GM03348 (cell line): ENCODE results near the gene BTBD18.

Experiments
- DNase-seq: peaks from one replicate; pipeline ENCODE4 v3.0.0; 2012; ENCODE audit warnings: low spot score

Gene BTBD18

DNA sequence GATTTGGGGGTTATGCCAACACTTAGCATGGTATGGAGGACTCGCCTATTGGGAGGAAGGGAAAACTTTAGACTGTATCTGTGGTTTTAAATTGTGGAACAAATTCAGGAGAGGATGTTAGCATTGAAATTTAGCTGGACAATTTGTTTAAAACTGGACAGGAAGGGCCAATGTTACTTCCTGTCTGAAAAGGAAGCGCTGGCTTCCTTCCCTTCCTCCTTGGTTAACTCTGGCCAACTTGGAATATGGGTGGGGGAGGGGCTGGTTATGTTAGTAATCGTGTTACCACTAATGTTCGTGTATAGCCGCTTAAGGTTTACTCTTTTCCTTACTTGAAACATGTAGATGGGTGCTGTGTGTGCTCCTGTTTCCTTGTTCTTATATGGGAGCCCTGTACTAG, 23.9 kb upstream of the BTBD18 start:
- no peak for DNase-seq

DNA sequence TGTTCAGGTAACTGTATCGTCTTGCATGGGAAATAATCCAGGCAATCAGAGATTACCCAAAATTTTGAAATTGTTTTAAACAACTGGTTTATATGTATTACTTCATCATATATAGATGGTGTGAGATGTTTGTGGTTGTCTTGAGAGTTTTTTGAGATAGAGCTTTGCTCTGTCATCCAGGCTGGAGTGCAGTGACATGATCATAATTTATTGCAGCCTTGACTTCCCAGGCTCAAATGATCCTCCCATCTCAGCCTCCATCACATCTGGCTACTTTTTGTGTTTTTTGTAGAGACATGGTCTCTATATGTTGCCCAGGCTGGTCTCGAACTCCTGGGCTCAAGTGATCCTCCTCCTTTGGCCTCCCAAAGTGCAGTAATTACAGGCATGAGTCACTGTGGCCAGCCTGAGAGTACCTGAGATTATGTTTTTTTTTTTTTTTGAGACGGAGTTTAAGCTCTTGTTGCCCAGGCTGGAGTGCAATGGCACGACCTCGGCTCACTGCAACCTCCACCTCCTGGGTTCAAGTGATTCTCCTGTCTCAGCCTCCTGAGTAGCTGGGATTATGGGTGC, 21.5 kb upstream of the BTBD18 start:
- DNase-seq, result no peak

DNA sequence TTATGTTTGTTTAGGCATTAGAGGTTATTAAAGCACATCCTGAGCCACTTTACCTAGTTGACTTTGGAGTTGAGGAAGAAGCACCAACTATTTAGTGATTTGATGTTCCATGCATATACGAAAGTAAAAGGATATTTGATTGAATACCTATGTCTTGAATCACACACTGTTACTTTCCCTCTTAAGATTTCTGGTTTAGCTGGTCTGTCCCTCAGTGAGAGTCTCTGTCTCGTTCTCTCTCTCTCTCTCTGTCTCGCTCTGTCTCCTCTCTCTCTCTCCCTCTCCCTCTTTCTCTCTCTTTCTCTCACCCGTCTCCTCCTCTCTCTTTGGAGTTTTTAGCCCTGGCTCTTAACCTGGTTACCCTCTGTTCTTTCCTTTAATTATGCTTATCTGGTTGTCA, 20.9 kb upstream of the BTBD18 start:
- no peak for DNase-seq

DNA sequence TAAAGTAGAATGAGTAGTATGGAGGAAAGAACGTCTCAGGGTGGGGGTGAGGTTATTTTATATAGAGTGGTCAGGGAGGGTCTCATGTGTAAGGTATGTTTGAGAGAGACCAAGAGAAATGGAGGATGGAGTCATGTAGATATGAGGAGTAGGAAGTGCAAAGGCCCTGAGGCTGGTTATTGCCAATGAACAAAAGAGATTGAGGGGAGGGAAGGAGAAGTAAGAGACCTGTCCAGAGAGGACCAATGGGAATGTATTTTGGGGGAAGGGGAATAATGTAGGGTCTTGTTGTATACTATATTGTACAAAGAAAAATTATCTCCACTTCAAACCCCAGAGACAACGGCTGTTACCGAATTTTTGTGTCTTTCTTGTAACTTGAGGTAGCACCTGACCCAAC, 19.7 kb upstream of the BTBD18 start:
- no peak for DNase-seq

DNA sequence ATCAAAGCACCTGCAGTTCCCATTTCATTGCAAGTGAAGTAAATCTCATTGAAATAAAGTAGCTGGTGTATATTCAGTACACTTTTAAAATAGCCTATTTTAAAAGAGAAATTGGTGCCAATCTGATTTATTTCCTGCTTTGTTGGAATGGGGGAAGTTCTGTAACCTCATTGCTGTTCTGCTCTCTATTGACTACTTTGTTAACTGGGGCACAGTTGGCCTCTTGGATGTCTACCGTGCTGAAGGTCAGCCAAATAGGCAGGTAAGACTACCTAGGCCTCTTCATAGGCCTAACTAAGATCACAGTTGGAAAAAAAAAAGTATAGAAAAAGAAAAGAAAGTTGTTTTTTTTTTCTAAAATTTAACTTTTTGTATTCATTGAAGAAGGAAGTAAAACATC, 19.2 kb upstream of the BTBD18 start:
- no peak for DNase-seq

DNA sequence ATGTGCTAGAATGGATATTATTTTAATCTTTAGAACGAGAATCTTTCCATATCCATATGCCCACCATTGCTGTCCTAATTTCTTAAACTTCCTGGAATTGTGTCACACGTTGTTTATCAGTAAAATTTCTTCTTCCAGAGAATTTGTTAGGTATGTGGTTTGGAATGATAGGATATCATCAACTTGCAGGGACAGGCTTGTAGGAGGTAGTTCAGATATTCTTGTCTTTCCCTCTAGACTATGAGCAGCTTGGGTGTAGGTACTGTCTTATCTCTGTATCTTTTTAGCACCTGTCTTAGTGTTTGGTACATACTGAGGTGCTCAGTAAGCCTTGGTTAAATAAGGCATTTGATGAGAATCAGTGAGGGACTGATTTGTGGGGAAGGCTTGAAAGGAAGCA, 13.4 kb upstream of the BTBD18 start:
- DNase-seq, result no peak

DNA sequence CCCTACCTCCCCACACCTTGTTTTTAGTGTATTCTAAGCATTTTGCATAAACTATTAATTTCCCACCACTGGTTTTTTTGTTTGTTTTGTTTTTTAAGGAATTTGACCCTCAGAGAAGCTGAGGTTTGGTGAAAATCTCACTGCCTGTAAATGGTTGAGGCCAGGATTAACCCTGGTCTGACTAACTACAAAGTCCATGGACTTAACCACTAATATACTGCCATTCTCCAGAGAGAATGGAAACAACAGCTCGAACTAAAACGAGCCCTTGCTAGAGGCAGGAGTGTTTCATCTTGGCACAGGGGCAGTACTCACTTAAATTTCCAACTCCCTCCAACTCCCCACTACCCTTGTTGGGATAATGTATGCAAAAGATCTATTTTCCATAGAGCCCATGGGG, 12.9 kb upstream of the BTBD18 start:
- DNase-seq, result no peak

DNA sequence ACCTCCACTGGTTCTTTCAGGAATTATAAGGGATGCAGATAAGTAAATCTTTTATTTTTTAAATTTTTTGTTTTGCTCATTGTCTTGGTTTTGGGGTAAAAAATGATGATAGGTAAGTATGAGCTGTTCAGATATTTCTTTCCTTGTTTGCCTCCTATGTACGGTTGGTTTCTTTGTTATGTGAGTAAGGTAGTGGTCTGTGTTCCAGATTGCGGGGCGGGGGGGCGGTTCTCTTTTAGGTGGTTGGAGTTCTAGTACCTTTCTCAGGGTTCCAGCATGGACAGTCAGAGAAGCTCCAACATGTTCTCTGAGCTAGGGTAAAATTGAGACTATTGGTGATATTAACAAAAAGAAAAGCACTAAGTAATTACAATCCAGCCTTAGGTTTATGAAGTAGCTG, 12.4 kb upstream of the BTBD18 start:
- no peak for DNase-seq

DNA sequence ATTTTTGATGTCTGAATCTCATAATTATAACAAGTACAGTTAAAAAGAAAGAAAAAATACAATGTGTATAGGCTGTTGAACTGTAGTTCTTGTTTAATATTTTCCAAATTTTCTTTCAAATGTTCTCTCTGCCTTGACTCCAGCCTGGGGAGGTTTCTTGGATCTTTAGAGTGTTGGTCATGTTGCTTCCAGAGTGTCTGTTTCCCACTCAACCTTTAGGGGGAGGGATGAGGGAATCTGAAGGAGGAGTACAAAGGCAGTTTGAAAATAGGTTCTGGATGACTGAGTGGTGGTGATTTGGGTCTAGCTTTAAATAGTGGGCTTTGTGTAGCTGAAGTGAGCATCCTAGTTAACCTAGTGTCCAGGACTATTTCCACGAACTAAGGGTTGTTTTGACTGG, 11.9 kb upstream of the BTBD18 start:
- peak; percentile 63 for DNase-seq

DNA sequence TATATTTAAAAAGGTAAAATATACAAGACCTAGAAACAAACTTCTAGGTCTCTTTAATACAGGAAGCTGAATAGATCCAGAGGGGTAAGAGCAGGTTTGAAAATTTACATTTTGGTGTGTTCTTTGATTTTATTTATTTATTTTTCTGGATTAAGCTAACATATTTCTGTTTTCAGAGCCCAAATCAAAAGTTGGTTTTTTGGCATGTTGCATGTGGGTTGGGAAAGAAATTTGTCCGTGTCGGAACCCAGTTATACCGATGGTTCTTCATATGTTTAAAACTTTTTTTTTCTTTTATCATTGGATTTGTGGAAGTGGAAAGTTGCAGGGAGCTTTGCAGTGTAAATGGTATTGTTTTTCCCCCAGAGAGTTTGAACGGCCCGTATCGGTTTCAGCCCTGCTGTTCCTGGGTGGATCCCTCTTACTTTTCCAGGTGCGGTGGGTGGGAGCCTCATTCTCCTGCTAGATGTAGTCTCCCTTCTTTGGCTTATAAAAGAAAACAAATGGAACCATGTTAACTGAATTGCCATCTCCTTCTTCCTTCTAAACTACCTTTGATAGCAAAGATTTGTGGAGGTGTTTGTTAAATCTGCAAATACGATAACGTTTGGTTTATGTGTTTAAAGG, 10.7 kb upstream of the BTBD18 start:
- no peak for DNase-seq

DNA sequence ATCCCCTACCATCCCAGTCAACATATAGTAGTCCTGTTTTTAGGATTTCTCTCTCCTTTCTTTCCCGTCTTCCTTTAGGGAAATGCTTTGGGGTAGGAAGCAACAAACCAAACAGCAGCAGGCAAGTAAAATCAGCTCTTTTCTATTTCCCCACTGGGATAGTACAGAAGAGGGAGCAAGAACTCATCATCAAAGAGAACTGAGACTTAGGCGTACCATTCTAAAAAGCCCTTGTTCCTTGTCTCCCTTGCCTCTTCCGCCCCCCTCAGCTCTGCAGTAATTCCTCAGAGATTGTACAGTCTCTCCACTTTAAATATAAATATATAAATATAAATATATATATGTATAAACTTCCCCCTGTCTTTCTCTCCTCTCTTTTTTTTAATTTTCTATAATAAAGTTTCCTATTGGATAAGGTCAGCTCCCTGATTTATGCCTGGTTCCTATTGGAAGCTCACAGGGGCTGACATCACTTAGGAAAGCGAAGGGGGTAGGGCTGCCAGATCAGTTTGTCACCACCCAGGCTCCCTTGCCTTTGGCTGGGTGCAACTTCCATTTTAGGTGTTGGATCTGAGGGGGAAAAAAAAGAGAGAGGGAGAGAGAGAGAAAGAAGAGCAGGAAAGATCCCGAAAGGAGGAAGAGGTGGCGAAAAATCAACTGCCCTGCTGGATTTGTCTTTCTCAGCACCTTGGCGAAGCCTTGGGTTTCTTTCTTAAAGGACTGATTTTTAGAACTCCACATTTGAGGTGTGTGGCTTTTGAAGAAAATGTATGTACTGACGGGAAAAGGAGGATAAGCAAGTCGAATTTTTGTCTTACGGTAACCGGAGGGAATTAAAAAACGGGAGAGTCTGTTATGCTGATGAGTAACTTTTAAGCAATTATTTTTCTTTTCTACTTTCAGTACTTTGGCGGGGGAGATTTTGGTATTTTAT, 9.9 kb upstream of the BTBD18 start, which contains the start of gene CTNND1:
CTNND1 (plus strand) TSS at position 502 of the 934 bp plus-strand sequence. CDS start 29,677 bp downstream, outside the sequence.
- DNase-seq, result peak; percentile 96

DNA sequence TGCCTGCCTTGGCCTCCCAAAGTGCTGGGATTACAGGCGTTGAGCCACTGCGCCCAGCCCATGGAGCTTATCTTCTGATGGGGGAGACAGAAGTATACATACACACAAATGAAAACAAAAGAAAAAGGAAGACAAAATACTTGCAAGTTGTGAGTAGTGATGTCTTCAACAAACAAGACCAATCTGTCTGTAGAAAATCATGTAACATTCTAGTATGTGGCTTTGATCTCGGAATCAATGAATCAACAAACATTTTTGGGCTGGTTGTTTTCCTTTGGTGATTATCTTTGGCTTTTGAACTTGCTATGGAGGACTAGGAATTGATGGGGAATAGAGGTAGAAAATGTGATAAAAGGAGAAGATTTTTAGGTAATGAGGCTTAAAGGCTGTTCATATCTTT, 6.6 kb upstream of the BTBD18 start:
- DNase-seq, result no peak

DNA sequence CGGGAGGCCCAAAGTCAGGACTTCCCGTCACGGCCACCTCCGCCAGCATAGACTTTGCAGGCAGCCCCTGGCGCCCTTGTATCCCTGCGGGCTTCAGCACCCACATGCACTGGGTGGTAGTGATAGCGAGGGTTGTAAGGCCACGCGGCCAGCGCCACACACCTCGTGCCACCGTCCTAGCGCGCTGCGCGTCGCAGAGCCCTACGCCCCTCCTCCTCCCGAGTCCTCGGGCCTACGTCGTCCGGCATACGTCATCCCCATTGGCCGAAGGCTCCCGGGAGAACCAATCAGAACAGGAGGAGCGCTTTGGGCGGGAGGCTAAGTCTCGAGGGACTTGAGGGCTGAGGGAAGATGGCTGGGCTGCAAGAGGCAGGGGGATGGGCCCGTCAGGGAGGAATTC, 1.3 kb upstream of the BTBD18 start:
- no peak for DNase-seq

DNA sequence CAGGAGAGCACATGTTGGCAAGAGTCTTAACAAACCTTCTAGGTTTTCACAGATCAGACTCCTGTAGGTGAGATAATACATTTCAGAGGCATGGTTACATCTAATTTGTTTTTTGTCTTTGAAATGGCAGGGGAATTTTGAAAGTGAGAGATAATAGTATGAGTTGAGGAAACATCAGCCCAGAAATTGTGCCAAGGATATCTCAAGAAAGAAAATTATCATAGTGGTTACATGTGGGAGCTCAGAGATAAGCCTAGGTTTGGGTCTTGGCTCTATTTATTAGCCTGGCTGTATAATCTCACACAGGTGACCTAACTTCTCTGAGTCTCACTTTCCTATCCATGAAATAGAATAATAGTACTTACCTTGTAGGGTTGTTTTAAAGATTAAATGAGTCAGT, 443 bp downstream of the BTBD18 start:
- DNase-seq, result no peak

DNA sequence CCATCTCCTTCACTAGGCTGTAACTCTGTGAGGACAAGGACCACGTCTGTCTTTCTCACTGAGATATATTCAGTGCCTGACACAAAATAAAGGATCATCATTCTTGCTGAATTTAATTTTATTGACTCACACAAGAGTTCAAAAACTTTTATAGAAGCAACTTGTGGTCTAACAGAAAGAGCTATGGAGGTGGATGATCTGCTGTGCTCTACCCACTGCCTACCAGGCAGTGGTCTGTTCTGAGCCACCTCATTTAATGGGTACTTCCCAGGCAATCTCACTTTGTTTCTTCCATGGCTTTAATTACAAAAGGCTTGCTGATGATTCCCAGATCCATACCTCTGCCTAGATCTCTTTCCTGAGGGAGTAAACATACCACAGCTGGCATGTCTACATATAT, 4.7 kb downstream of the BTBD18 start:
- DNase-seq, result no peak

DNA sequence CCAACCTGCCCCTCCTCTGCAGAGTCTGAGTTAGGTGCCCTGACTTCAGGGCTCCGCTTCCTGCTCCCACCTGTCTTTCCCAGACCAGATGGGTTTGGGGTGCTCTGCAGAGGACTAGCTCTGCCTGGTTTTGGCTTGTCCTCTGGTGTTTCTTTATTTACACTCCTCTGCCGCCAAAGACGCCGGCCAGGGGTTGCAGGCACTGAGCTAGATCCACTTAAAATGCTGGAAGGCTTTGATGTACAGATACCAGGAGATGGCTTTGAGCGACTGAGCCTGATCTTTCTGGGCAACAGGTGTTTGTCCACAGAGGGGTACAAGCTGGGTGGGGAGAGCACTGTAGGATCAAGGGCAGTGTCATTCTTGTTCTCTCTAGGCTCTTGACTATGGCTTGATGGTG, 6.4 kb downstream of the BTBD18 start:
- DNase-seq, result no peak

DNA sequence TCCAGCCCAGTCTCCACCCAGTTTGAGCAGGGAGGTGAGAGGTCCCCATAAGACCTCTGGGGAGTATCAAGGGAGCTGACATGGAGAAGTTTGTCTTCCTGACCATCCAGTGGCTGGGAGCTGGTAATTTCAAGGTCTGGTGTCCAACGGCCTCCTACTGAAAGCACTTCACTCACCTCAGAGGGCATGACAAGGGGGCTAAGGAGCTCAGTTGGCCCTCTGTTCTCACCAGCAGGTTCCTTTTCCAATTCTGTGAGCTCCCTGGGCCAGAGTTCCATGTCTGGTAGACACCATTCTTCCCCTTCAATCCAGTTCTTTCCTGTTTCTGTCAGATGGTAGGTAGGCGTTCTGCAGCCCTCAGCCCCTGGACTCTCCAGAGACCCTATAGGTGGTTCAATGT, 7.3 kb downstream of the BTBD18 start:
- no peak for DNase-seq

DNA sequence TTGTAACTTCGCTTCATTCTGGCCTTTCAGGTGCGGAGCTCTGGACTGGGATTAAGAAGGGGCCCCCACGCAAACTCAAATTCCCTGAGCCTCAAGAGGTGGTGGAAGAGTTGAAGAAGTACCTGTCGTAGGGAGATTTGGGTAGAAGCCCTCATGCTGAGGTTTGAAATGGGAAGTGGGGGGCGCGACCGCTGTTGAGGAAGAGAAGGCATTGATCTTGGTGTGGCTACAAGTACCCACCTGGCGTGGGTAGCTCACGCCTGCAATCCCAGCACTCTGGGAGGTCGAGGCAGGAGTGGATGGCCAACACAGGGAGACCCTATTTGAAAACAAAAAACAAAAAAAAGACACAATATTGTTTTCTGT, 9.5 kb downstream of the BTBD18 start:
- DNase-seq, result no peak

DNA sequence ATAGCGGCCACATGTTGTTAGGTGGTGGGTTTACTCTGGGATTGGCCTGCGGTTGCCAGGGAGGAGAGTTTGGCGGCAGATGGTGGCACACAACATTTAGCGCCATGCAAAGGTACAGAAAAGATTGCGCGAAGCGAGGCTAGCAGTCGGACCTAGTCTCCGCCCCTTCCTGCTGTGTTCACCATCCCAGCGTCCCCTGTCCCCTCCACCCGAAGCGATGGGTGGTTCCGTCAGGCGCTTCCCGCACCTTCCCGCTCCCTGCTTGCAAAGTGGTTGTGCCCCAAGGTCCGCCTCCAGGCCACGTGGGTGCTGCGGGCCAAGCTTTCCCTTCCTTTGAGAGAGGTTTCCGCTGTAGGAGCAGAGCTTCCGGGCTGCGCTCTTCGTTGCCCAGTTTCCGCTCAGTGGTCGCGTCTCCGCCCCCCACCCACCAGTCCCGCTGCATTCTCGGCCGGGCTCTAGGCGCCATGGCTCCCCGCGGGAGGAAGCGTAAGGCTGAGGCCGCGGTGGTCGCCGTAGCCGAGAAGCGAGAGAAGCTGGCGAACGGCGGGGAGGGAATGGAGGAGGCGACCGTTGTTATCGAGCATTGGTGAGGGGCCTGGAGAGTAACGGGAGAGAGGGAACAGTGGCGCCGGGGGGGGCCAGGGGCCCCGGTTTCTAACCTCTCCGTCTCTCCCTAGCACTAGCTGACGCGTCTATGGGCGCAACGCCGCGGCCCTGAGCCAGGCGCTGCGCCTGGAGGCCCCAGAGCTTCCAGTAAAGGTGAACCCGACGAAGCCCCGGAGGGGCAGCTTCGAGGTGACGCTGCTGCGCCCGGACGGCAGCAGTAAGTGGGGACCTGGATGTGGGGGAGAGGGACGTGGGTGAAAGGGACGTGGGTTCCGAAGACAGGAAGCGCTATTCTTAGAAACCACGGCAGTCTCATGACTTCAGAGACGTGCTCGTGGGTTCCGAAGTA, 10.2 kb downstream of the BTBD18 start, which contains the start of gene SELENOH:
SELENOH (plus strand) TSS at position 360 of the 955 bp plus-strand sequence; CDS start at position 465, 105 bp downstream.
- peak; percentile 97 for DNase-seq

DNA sequence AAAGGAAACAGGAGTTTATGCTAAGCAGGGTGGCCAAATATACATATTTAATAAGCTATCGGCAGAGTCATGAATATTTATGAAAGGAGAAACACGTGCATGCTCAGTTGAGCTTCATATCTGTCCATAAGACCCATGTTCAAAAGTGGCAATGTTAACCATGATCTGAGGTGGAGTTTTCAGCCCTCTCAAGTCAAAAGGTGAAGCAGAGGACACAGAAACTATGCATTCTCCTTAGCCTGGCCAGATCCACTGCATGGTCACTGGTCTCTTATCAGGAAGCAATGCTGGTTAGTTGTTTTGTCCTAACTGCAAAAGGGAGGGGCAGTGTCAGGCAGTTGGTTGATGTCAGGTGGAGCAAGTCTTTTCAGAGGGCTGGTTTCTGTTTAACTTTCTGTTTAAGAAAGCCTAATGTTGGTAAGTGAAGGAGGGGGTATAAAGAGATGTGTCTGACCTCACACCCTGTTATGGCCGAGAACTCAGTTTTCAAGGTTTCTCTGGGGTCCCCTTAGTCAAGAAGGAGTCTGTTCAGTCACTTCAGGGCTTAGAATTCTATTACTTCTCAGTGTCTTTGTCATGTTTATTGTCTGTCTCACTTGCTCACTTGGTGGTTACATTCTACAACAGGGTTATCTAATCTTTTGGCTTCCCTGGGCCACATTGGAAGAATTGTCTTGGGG, 15.9 kb downstream of the BTBD18 start:
- no peak for DNase-seq

DNA sequence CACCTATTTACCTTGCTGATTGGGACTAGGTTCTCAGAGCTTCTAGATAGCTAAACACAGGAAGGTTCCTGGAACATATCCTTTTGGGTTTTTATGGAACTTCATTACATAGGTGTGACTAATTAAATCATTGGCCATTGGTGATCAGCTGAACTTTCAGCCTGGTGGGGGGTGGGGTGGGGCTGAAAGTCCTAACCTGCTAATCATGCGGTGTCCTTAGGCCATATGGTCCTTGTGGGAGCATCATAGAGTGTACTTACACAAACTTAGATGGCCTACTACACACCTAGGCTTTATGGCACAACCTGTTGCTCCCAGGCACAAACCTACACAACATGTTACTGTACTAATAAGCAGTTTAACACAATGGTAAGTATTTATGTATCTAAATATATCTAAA, 19.0 kb downstream of the BTBD18 start:
- DNase-seq, result no peak
